GM12873 (cell line): ENCODE measurements around the gene CEP164.

Experiments
- CTCF ChIP-seq: IDR thresholded peaks from 2 replicates; pipeline ENCODE4 v1.5.1; 2012; ENCODE audit warnings: low read depth, mild to moderate bottlenecking, moderate library complexity, low read length, control low read depth; ENCODE audit not compliant: insufficient read depth; ENCODE audit errors: missing control alignments

The CEP164 gene

GRCh38 chr11:117286588-117286987, 41.1 kb upstream of the CEP164 start:
- no peak for TF ChIP-seq CTCF

GRCh38 chr11:117287668-117288067, 40.0 kb upstream of the CEP164 start:
- no peak for TF ChIP-seq CTCF

GRCh38 chr11:117289795-117290194, 37.9 kb upstream of the CEP164 start:
- TF ChIP-seq CTCF = no peak

- TF ChIP-seq CTCF = no peak
These were observed 36.8 kb upstream of the CEP164 start, which contains the start of gene BACE1-AS for GRCh38 chr11:117290809-117291396. Gene BACE1-AS (plus strand): TSS chr11:117291346.

- TF ChIP-seq CTCF = no peak
These were observed 35.0 kb upstream of the CEP164 start for GRCh38 chr11:117292616-117293015.

- TF ChIP-seq CTCF = no peak
These were observed 32.1 kb upstream of the CEP164 start for GRCh38 chr11:117295438-117296137.

- TF ChIP-seq CTCF = no peak
These were observed 30.8 kb upstream of the CEP164 start for GRCh38 chr11:117296881-117297280.
